OCI-LY7 (cell line): ENCODE measurements around the gene IL1RL2. TPM values are rescaled to one million over a fixed set of nuclear protein-coding genes. Genes with fewer than 3 reads are reported as not detected.

Experiments
- BruUV-seq: library from RNA; stranded (reverse); fragments of 400-500 nt; replicated peaks from 2 replicates; lab custom pipeline; 2021; lab: Mats Ljungman, UMichigan
- CTCF ChIA-PET: fragments of 300-600 bp; sonication (Branson Sonifier 250); formaldehyde crosslinking; loops from one replicate; lab custom pipeline; 2022; ENCODE audit warnings: antibody characterized with exemption; ENCODE audit not compliant: unreplicated experiment; lab: Charles Lee
- POLR2A ChIA-PET: fragments of 300-600 bp; sonication (Branson Sonifier 250); formaldehyde crosslinking; loops from one replicate; lab custom pipeline; 2022; ENCODE audit warnings: antibody characterized with exemption; lab: Charles Lee
- DNase-seq: peaks from one replicate; pipeline ENCODE4 v3.0.0-alpha.2; 2015; ENCODE audit warnings: low spot score
- H2AFZ ChIP-seq: fragments of 200-600 bp; sonication (generic), shearing (Covaris generic); 2 replicates; pipeline ENCODE4 v1.6.1; 2014; ENCODE audit warnings: mild to moderate bottlenecking, antibody characterized with exemption, low read length, moderate library complexity
- H3K27ac ChIP-seq: fragments of 200-600 bp; sonication (generic); 2 replicates; pipeline ENCODE4 v1.5.1; 2014; ENCODE audit warnings: mixed run types, low read depth, mild to moderate bottlenecking, moderate library complexity, low read length, inconsistent platforms; ENCODE audit not compliant: poor library complexity, severe bottlenecking
- H3K36me3 ChIP-seq: fragments of 200-600 bp; sonication (generic); 2 replicates; pipeline ENCODE4 v1.6.1; 2014; ENCODE audit warnings: mild to moderate bottlenecking, antibody characterized with exemption, low read length, moderate library complexity, mixed read lengths; ENCODE audit not compliant: insufficient read depth
- H3K4me1 ChIP-seq: fragments of 200-600 bp; sonication (generic); 2 replicates; pipeline ENCODE4 v1.5.1; 2014; ENCODE audit warnings: mild to moderate bottlenecking, low read length; ENCODE audit not compliant: insufficient read depth, poor library complexity, severe bottlenecking
- H3K4me2 ChIP-seq: fragments of 200-600 bp; sonication (generic); 2 replicates; pipeline ENCODE4 v1.6.1; 2014; ENCODE audit warnings: mild to moderate bottlenecking, low read length
- H3K4me3 ChIP-seq: fragments of 200-600 bp; sonication (generic); 2 replicates; pipeline ENCODE4 v1.5.1; 2014; ENCODE audit warnings: mild to moderate bottlenecking, low read depth, low read length; ENCODE audit not compliant: poor library complexity, severe bottlenecking
- H3K79me2 ChIP-seq: fragments of 200-600 bp; sonication (generic); 2 replicates; pipeline ENCODE4 v1.6.1; 2016; ENCODE audit warnings: low read depth, mild to moderate bottlenecking, low read length, moderate library complexity, mixed read lengths; ENCODE audit not compliant: insufficient read depth
- H3K9me2 ChIP-seq: fragments of 200-600 bp; sonication (generic); 2 replicates; pipeline ENCODE4 v1.6.1; 2016; ENCODE audit warnings: mild to moderate bottlenecking, low read length, mixed read lengths; ENCODE audit not compliant: insufficient read depth
- H3K9me3 ChIP-seq: fragments of 200-600 bp; sonication (generic); 2 replicates; pipeline ENCODE4 v1.6.1; 2014; ENCODE audit warnings: mild to moderate bottlenecking, mixed run types, low read length, mixed read lengths
- H4K20me1 ChIP-seq: fragments of 200-600 bp; sonication (generic); 2 replicates; pipeline ENCODE4 v1.6.1; 2014; ENCODE audit warnings: mild to moderate bottlenecking, antibody characterized with exemption, low read length, moderate library complexity, mixed read lengths; ENCODE audit not compliant: insufficient read depth
- CTCF ChIP-seq: fragments of 200-600 bp; sonication (generic); conservative IDR thresholded peaks from 2 replicates; pipeline ENCODE4 v1.5.1; 2014; ENCODE audit warnings: mild to moderate bottlenecking, antibody characterized with exemption, low read length, moderate library complexity, mixed read lengths
- EZH2phosphoT487 ChIP-seq: fragments of 200-600 bp; sonication (generic); IDR thresholded peaks from 2 replicates; pipeline ENCODE4 v1.6.1; 2018; ENCODE audit warnings: low read depth, borderline replicate concordance, mild to moderate bottlenecking, mixed run types, antibody characterized with exemption, low read length, moderate library complexity, mixed read lengths
- intact Hi-C: fragments of 100-400 bp; cut with micrococcal nuclease; formaldehyde crosslinking; loops from one replicate; pipeline ENCODE4 v1.10.0; 2022; ENCODE audit not compliant: unreplicated experiment
- total RNA-seq, 2 experiments: library from RNA; depleted of rRNA in 1 of 2; stranded (reverse); fragments of >200 nt in 1 of 2; shearing (Covaris generic) in 1 of 2; gene quantifications; 2 replicates each; pipeline ENCODE4 v1.2.3, GENCODE V29; 2014 to 2022

The IL1RL2 gene
- total RNA-seq, 2 experiments from 2014 or later = not detected

DNA sequence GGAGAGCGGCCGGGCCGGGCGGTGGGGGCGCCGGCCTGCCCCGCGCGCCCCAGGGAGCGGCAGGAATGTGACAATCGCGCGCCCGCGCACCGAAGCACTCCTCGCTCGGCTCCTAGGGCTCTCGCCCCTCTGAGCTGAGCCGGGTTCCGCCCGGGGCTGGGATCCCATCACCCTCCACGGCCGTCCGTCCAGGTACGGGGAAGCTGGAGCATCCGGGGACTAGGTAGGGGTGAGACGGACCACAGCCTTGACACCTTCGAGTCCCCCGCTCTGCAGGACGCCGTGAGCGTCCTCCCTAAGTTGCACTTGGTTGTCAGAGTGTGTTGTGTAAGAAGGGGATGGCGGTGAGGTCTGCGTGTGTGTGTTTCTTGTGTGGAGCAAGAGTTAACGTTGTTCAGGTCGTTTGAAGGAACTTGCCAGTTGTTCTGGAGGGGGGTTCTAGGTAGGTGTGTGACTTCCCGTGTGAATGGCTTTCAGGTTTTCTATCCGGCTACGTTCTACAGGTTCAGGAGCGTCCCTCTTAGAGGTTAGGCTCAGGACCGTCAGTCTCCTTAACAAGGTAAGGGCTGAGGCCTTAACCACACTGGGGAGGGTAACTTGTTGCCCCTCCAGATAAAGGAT is 43.9 kb upstream of the IL1RL2 start:
- no peak overlapping the region for H3K4me2 ChIP-seq
- no TSS peak for BruUV-seq

GRCh38 chr2:102143450-102143985 is 43.3 kb upstream of the IL1RL2 start:
- BruUV-seq = no TSS peak
- Histone ChIP-seq H3K9me2 (no peaks in the 10 kb centered on the region), H3K79me2 (no peaks in the 10 kb centered on the region), H4K20me1 (no peaks in the 10 kb centered on the region), H3K27ac (no peak overlapping the region), H3K4me1 (no peaks in the 10 kb centered on the region), H3K4me3 (no peak overlapping the region), H3K36me3 (no peaks in the 10 kb centered on the region), H2AFZ (no peak overlapping the region), H3K4me2 (no peak overlapping the region), H3K9me3 (no peaks in the 10 kb centered on the region)
- no peak for TF ChIP-seq EZH2phosphoT487
- CTCF ChIA-PET = no interaction called here
- POLR2A ChIA-PET = no interaction called here
- intact Hi-C loops = no loop called here
- no peak for DNase-seq

More for the DNA sequence above, 43.9 kb upstream of the IL1RL2 start:
- Histone ChIP-seq H4K20me1 (no peaks in the 10 kb centered on the region), H3K36me3 (no peaks in the 10 kb centered on the region), H3K27ac (no peak overlapping the region), H3K9me2 (no peaks in the 10 kb centered on the region), H3K9me3 (no peaks in the 10 kb centered on the region), H2AFZ (no peak overlapping the region), H3K79me2 (no peaks in the 10 kb centered on the region), H3K4me1 (no peaks in the 10 kb centered on the region), H3K4me3 (no peak overlapping the region)
- intact Hi-C loops = no loop called here
- TF ChIP-seq EZH2phosphoT487 (no peak), CTCF (no peak)
- no peak for DNase-seq
- CTCF ChIA-PET = no interaction called here
- POLR2A ChIA-PET = no interaction called here

GRCh38 chr2:102144128-102144527 is 42.7 kb upstream of the IL1RL2 start:
- intact Hi-C loops = no loop called here
- no peaks in the 10 kb centered on the region for H3K79me2 ChIP-seq
- no peak overlapping the region for H3K4me2 ChIP-seq

More at GRCh38 chr2:102144128-102144527, 42.7 kb upstream of the IL1RL2 start:
- Histone ChIP-seq H3K9me3 (no peaks in the 10 kb centered on the region), H3K4me3 (no peak overlapping the region), H2AFZ (no peak overlapping the region), H3K4me1 (no peaks in the 10 kb centered on the region), H4K20me1 (no peaks in the 10 kb centered on the region), H3K27ac (no peak overlapping the region), H3K36me3 (no peaks in the 10 kb centered on the region), H3K9me2 (no peaks in the 10 kb centered on the region)
- no TSS peak for BruUV-seq
- CTCF ChIA-PET = no interaction called here
- no peak for TF ChIP-seq EZH2phosphoT487
- no peak for TF ChIP-seq CTCF
- POLR2A ChIA-PET = no interaction called here
- no peak for DNase-seq
